Activated B cell treated with CpG ODN at 0.5 μM for 24 hours (primary cell): ENCODE results near the gene PGBD5. TPM values are rescaled to one million over a fixed set of nuclear protein-coding genes. Genes with fewer than 3 reads are reported as not detected.

ENCODE experiments used
- ATAC-seq: fragments of 200-7000 bp; cut with Tn5 transposase; one replicate; pipeline ENCODE4 v1.10.0; 2021; ENCODE audit warnings: low read depth, mild to moderate bottlenecking, moderate library complexity
- CTCF ChIA-PET: fragments of 350-600 bp; sonication (Branson Sonifier 250); formaldehyde crosslinking; loops from one replicate; lab custom pipeline; 2021; ENCODE audit warnings: antibody characterized with exemption; lab: Charles Lee
- POLR2A ChIA-PET: fragments of 350-600 bp; sonication (Branson Sonifier 250); formaldehyde crosslinking; loops from one replicate; lab custom pipeline; 2021; ENCODE audit warnings: antibody characterized with exemption; lab: Charles Lee
- DNase-seq: peaks from one replicate; pipeline ENCODE4 v3.0.0; 2022
- H3K27ac Mint-ChIP-seq: one replicate; pipeline ENCODE4 v1.8.0; 2020; ENCODE audit warnings: mixed read lengths
- H3K27me3 Mint-ChIP-seq: one replicate; pipeline ENCODE4 v1.8.0; 2021; ENCODE audit warnings: mixed read lengths
- H3K36me3 Mint-ChIP-seq: one replicate; pipeline ENCODE4 v1.8.0; 2021; ENCODE audit warnings: low read depth, mixed read lengths
- H3K4me1 Mint-ChIP-seq: one replicate; pipeline ENCODE4 v1.8.0; 2021; ENCODE audit warnings: mixed read lengths
- H3K4me3 Mint-ChIP-seq: one replicate; pipeline ENCODE4 v1.8.0; 2020; ENCODE audit warnings: mild to moderate bottlenecking, mixed read lengths
- H3K9me3 Mint-ChIP-seq: one replicate; pipeline ENCODE4 v1.8.0; 2020; ENCODE audit warnings: mixed read lengths
- intact Hi-C: fragments of 100-400 bp; cut with micrococcal nuclease; formaldehyde crosslinking; loops from one replicate; pipeline ENCODE4 v1.15.1; 2024
- total RNA-seq: library from RNA; stranded (reverse); gene quantifications from 2 replicates; pipeline ENCODE4 v1.2.3, GENCODE V29; 2022
- TF ChIP-seq, protein P1 (sequence below): fragments of 200-600 bp; IDR thresholded peaks from one replicate; pipeline ENCODE4 v1.8.0; 2022; ENCODE audit warnings: antibody characterized with exemption, mild to moderate bottlenecking

Gene PGBD5
- total RNA-seq, 1 donor from 2014 or later = not detected

GRCh38 chr1:230266456-230266855 is 159.7 kb downstream of the PGBD5 start:
- ATAC-seq = no peak
- no peaks in the 10 kb centered on the region for H3K9me3 Mint-ChIP-seq
- H3K27ac Mint-ChIP-seq = no peak overlapping the region
- H3K36me3 Mint-ChIP-seq = peaks cover 87% of the 10 kb centered on the region
- ChIA-PET POLR2A (no interaction called here), CTCF (no interaction called here)
- H3K4me1 Mint-ChIP-seq = peaks cover 36% of the 10 kb centered on the region
- intact Hi-C loops = no loop called here
- no peaks in the 10 kb centered on the region for H3K27me3 Mint-ChIP-seq
- H3K4me3 Mint-ChIP-seq = no peak overlapping the region
- DNase-seq = no peak
- TF ChIP-seq, protein P1, sequence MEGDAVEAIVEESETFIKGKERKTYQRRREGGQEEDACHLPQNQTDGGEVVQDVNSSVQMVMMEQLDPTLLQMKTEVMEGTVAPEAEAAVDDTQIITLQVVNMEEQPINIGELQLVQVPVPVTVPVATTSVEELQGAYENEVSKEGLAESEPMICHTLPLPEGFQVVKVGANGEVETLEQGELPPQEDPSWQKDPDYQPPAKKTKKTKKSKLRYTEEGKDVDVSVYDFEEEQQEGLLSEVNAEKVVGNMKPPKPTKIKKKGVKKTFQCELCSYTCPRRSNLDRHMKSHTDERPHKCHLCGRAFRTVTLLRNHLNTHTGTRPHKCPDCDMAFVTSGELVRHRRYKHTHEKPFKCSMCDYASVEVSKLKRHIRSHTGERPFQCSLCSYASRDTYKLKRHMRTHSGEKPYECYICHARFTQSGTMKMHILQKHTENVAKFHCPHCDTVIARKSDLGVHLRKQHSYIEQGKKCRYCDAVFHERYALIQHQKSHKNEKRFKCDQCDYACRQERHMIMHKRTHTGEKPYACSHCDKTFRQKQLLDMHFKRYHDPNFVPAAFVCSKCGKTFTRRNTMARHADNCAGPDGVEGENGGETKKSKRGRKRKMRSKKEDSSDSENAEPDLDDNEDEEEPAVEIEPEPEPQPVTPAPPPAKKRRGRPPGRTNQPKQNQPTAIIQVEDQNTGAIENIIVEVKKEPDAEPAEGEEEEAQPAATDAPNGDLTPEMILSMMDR = no peak

DNA sequence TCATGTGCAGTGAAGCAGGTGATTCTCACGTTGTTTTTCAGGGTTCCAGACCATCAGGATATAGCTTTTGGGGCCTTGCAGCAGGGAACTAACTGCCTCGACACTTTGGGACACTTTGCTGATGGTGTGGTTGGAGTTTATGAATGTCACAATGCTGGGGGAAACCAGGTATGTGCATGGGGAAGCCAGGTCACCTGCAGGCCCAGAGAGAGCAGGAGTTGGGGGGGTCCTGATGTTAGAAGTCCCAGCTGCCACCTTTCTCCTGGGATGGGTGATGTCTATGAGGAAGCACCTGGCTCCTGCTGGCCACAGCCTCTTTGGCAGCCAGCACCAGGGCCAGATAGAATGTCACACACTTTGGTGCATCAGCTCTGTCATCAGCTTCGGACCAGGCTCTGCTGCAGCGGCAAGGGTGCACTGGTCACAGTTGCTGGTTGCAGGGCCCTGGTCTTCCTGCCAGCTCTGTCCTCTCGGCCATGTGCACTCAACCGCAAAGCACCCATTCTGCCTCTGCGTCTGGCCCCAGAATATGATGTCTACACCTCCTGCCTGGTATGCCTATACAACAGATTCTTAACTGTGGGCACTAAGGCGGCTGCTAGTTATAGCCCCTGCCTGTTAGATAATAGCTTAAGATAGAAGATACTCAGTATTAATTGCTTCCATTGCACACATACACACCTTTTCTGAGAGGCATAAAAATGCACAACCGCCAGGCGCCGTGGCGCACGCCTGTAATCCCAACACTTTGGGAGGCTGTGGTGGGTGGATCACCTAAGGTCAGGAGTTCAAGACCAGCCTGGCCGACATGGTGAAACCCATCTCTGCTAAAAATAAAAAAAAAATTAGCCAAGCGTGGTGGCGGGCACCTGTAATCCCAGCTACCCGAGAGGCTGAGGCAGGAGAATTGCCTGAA is 160.7 kb downstream of the PGBD5 start:
- intact Hi-C loops = no loop called here
- TF ChIP-seq, protein P1 = no peak
- Mint-ChIP-seq H3K27ac (no peak overlapping the region), H3K4me3 (no peak overlapping the region), H3K4me1 (peaks cover 32% of the 10 kb centered on the region), H3K36me3 (peaks cover 78% of the 10 kb centered on the region), H3K27me3 (no peaks in the 10 kb centered on the region), H3K9me3 (no peaks in the 10 kb centered on the region)
- ATAC-seq (no peak), DNase-seq (no peak)
- CTCF ChIA-PET = no interaction called here
- POLR2A ChIA-PET = no interaction called here

Other genes starting within 250 kb of the PGBD5 start
- 38.5 and 39.0 TPM in 2 replicates for gene COG2, start 216.1 kb upstream of the PGBD5 start, total RNA-seq